Endothelial cell of hepatic sinusoid (primary cell): Measurements from ENCODE around the gene KDELR1.

Experiments
- in situ Hi-C: cut with HindIII; loops from 2 replicates; pipeline ENCODE4 v1.10.0; 2017; ENCODE audit warnings: low sequenced_read_pairs

Gene KDELR1

DNA sequence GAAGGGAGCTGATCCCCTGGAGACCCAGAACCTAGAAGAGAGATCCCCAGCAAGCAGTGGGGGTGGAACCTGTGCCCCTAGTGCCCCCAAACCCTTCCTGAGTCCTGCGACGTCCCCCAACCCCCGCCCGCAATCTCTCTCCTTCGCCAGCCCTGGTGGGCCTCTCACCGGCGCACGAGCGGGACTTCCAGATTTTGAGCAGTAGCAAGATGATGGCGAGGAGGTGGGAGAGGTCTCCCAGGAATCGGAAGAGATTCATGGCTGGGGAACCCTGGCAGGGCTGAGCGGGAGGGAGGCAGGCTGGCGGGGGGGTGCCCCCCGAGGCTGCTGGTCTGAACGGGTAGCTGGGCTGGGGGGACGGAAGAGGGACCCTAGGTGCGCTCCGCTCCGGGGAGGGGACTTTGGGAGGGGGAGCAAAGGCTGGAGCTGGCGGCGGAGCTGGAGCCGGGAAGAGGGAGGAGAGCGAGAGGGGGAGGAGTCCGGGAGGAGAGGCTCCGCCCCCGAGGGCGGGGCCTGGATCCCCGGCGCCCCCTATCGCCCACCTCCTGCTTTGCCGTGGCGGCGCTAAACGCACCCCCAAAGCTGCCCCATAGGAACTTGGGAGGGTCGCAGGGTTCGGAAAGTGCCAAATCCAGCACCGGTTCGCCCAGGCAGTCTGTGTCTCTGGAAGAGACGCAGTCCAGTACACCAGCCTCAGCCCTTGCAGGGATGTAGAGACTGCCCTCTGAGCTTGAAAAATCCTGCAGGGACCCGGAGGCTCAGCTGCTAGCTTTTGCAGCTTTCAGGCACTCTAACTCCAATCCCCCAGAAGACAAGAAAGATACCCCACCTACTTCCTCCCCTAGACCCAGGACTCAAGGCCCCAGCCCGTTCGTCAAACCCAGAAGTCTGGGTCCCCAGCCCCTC lies at the start of gene KDELR1:
Gene KDELR1, minus strand, starts transcription at position 452 of the 906 bp plus-strand sequence. Its CDS starts 193 bp downstream, at position 259.
- in situ Hi-C loops: no loop called here

- in situ Hi-C loops: no loop called here
Measured at GRCh38 chr19:48436586-48436985, 45.2 kb upstream of the KDELR1 start.

DNA sequence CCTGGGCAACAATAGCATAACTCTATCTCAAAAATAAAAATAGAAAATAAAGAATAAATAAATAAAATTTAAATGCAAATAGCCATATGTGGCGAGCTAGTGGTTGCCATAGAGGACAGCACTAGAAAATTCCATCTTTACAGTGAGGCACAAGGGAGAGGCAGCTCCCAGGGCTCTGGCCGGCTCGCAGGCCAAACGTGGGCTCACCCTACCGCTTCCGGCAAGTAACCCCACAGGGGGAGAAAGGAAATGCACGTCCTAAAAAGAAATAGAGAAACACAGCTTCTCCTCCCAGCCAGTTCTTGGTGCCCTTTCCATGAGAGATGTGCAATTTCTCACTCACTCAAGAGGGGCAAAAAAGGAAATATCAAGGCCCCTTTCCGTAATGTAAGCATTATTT lies 42.0 kb upstream of the KDELR1 start:
- in situ Hi-C loops: no loop called here

DNA sequence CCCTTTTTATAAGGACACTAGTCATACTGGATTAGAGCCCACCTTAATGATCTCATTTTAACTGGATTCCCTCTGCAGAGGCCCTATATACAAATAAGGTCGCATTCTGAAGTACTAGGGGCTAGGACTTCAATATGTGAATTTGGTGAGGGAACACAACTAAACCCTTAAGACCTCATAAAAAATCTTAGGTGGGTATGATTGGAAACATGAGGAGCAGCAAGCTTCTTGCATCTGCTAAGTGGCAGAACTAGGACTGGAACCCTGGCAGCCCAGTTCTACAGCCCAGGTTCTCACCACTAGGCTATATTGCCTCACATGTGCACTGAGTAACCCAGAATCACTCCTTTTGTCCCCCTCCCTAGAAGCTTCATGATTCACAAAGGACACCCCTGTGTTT lies 37.3 kb upstream of the KDELR1 start:
- in situ Hi-C loops: no loop called here

DNA sequence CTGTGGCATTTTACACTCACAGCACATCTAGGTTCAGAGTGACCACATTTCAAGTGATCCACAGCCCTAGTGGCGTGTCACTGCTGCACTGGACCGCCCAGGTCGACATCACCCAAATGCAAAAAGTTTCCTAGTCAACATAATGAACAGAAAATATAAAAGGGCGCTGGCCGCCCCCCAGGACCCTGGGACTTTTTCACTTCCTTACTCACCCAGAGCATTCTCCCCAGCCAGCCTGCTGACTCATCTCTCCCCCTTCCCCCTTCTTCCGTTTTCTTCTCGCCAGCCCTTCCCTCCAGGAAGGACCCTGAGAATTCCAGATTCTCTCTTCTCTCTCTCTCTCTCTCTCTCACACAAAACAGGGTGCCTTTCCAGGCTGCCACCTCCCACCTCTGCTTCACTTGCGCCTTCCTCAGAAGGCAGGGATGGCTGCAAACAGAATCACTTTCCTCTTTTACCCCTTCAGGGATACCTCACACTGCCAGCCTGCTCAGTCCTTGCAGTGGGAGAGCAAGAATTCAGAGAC lies 33.4 kb upstream of the KDELR1 start:
- in situ Hi-C loops: no loop called here

DNA sequence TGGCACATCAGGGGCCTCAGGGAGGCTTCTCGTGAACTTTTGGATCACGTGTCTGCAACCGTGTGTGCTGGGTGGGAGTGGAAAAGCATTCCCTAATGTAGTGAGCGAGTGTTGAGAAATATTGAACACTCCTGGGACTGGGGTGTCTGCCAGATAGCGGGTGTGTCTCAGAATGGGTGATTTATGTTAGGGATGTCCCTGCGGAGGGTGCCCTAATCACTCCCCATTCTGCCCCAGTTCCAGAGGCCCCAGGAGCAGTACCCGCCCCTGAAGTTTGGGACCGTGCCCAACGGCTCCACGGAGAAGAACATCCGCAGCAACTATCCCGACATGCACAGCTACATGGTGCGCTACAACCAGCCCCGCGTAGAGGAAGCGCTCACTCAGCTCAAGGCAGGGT lies 30.2 kb upstream of the KDELR1 start:
- in situ Hi-C loops: no loop called here

- in situ Hi-C loops: no loop called here
Measured at GRCh38 chr19:48419158-48419920, 28.0 kb upstream of the KDELR1 start.

DNA sequence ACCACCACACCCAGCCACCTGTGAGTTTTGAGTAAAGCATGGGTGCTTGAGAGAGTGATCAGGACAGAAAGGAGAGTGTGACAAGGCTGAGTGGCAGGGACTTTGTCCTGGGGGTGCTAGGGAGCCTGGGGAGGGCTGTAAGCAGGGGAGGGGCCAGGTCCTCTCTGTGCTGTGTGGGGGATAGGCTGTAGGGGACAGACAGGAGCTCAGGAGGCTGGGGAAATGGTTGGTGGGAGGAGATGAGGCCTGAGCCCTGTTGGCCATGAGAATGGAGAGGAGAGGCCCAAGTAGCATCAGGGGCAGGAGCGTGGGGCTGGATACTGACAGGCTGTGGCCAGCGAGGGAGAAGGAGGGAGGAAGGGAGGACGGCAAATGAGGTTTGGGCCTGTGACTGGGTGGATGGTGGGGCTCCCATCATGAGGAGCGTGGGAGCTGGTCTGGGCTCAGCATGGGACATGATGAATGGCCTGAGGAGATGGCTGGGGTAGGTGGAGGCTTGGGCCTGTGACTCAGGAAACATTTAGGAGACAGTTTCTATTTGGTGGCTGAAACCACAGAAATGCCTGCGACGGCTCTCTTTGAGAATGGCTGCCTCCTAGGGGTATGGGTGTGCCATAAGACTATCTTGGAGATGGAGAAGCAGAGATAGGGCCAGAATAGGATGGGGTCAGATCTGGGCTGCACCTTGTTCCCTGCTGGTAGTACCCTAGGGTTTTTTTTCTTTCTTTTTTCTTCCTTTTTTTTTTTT lies 27.1 kb upstream of the KDELR1 start:
- in situ Hi-C loops: no loop called here

GRCh38 chr19:48417421-48417820 lies 26.1 kb upstream of the KDELR1 start:
- in situ Hi-C loops: no loop called here

- in situ Hi-C loops: no loop called here
Measured at GRCh38 chr19:48415806-48416221, 24.5 kb upstream of the KDELR1 start.

DNA sequence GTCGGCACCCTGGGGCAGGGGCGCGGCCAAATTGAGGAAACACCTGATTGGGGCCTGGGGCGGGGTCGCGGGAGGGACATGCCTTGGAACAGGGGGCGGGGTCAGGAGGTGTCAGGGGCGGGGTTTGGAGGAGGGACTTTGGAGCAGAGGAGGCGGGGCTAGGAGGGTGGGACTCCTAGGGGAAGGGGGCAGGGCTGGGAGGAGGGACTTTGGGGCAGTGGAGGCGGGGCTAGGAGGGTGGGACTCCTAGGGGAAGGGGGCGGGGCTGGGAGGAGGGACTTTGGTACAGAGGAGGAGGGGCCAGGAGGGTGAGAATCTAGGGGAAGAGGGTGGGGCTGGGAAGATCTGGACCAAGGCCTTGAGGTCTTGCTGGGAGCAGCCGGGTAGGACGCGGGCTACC lies 24.0 kb upstream of the KDELR1 start:
- in situ Hi-C loops: no loop called here

- in situ Hi-C loops: no loop called here
Measured at GRCh38 chr19:48413879-48414587, 22.7 kb upstream of the KDELR1 start.

DNA sequence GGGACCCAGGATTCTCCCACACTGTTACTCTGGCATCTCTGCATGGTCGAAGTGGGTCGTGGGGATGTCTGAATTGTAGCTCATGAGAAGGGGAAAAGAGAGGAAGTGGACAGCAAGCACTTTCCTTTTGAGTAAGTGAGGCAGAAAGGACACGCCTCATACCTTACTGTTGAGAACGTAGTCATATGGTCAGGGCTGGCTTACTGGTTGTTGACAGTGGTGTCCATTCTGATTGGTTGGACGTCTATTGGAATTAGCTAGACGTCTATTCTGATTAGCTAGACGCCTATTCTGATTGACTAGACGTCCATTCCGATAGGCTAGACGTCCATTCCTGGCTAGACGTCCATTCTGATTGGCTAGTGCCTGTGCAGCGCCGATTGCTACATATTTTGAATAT lies 14.5 kb upstream of the KDELR1 start:
- in situ Hi-C loops: no loop called here

GRCh38 chr19:48405010-48405659 lies 13.8 kb upstream of the KDELR1 start:
- in situ Hi-C loops: no loop called here

DNA sequence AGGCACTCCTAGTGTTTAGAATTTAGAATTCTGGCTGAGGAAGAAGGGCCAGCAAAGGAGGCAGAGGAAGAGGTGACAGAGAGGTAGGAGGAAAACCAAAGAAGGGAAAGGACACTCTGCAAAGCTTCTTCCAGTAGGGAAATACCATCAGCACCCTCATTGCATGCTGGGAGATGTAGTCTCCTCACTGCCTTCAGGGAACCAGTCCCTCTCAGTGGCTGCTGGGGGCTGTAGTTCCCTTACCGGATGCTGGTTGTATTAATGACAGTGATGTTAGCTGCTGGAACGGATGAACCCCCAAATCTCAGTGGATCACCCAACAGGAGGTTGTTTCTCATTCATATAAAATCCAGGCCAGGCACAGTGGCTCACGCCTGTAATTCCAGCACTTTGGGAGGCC lies 12.3 kb upstream of the KDELR1 start:
- in situ Hi-C loops: loop anchor here (5.0 kb wide), 1 partner anchor 41 kb away; the partner anchor contains the start of genes SYNGR4 and TMEM143

DNA sequence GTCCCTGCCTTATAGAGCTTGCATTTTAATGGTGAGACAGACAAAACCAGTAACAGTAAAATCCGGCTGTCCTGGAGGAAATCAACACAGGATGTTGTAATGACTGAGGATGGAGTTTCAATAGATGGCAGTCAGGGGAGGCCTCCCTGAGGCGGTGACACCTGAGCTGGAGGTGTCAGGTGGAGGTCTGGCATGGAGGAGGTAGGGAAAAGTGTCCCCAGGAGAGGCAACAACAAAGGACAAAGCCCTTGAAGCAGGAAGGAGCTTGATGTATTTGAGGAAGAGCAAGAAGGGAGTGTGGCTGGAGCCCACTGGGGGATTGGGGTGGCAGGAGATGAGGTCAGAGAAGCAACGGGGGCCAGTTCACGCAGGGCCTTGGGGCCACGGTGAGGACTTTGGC lies 9.9 kb upstream of the KDELR1 start:
- in situ Hi-C loops: loop anchor here (5.0 kb wide), 1 partner anchor 39 kb away; the partner anchor contains the start of genes SYNGR4 and TMEM143

- in situ Hi-C loops: loop anchor here (5.0 kb wide), 1 partner anchor 38 kb away; the partner anchor contains the start of genes SYNGR4 and TMEM143
Measured at GRCh38 chr19:48400018-48400742, 8.8 kb upstream of the KDELR1 start.

DNA sequence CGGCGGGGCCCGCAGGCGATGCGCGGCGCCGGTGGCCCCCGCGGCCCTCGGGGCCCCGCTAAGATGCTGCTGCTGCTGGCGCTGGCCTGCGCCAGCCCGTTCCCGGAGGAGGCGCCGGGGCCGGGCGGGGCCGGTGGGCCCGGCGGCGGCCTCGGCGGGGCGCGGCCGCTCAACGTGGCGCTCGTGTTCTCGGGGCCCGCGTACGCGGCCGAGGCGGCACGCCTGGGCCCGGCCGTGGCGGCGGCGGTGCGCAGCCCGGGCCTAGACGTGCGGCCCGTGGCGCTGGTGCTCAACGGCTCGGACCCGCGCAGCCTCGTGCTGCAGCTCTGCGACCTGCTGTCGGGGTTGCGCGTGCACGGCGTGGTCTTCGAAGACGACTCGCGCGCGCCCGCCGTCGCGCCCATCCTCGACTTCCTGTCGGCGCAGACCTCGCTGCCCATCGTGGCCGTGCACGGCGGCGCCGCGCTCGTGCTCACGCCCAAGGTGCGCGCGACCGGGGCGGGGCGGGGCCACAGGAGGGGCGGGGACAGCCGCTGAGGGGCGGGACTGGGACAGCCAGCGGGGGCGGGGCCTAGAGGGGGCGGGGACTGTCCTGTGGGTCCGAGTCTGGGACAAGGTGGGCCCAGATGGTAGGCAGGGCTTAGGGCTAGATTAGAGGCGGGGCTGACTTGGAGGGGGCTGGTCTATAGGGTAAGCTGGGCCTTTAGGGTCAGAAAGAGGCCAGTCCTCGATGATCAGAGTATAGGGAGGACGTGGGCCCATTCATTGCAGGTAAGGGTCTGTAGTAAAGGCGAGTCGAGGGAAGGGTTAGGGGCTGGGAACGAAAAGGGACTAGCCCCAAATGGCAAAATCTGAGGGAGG lies 7.3 kb upstream of the KDELR1 start:
- in situ Hi-C loops: no loop called here
